GM21423 (cell line): ENCODE results near the gene JPT2.
"Not testable (repeated sequence)": the region's sequence is repeated elsewhere in the genome, so short reads cannot be mapped to it uniquely, and the experiment has no call there.

Source experiments
- ATAC-seq: cut with Tn5 transposase; IDR thresholded peaks from one replicate; pipeline ENCODE4 v1.9.1; 2021; ENCODE audit warnings: mild to moderate bottlenecking, moderate library complexity; ENCODE audit not compliant: unreplicated experiment

Gene JPT2

DNA sequence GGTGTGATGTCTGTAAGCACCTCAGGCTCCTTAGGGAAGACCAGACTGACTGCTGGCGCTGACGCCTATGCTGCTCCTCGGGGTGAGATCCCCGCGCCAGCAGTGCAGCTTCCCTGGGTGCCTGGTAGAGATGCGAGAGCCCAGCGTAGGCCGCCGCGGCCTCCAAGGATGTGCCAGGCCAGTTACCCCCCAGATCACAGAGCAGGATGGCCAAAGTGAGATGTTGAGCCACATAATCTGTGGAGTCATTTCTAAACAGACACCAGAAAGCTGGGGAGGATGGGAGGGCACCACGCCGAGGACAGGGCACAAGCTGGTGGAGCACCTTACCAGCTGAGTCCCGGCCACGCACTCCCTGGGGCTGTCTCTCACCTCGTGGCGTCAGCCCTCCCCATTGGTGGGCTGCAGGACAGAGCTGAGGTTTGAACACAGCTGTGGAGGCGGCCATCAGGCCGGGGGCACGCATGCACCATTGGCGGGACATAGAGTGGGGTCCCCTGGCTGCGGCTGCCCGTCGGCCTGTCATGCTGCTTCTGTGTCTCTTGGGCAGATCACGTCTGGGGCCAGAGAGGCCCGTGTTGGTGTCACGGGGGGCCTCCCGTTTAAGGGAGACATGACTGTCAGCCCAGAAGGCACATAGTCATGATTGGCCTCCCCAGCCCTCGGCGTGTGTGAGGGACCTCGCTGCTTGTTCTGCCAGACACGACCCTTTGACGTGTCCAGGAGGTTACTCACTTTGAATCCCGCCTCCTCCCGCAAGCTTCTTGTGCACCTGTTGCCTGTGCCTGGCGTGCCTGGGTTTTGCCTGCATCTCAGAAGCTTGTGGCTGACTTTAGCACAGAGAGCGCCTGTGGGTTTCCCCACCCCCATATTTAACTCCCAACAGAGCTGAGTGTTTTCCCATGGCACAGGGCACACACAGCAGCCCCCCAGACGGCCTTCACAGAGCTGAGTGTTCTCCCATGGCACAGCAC is 49.9 kb downstream of the JPT2 start:
- ATAC-seq: no peak

DNA sequence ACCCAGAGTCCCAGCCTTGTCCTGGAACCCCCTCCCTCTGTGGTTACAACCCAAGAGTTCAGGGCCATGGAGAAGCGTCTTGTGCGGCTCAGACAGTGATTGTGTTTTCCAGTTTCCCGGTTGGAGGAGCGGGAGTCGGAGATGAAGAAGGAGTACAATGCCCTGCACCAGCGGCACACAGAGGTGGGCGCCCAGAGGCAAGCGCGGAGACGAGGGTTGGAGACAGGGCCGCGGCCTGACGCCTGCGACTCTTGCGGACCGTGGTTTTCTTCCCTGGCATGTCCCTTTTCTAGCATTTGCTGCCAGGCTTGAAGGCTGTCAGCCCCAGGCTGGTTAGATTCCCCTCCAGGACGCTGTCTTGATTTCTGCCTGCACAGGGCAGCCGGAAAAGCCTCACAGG is 50.9 kb downstream of the JPT2 start:
- ATAC-seq: no peak

DNA sequence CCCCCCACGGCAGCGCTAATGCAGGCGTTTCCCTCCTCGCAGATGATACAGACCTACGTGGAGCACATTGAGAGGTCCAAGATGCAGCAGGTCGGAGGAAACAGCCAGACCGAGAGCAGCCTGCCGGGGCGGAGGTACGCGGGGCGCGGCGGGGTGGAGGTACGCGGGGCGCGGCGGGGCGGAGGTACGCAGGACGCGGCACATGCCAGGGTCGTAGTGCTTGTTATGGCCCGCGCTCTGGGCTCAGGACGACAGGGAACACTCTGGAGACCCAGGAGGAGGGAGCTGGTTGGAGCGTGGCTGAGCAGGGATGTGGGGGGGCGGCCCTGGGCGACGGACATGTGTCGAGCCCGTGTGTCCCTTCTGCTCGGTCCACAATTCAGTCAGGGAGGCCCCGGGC is 51.4 kb downstream of the JPT2 start:
- ATAC-seq: no peak

DNA sequence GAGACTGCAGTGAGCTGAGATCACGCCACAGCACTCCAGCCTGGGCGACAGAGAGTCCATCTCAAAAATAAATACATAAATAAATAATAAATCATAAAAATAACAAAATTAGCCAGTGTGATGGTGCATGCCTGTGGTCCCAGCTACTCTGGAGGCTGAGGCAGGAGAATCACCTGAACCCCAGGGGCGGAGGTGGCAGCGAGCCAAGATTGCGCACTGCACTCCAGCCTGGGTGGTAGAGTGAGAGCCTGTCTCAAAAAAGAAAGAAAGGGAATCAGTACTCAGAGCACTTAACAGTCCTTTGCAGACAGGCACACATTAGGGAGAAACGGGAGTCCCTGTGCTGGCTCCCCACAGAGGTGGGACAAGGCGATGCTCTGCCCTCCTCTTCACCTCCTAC is 53.0 kb downstream of the JPT2 start:
- no peak for ATAC-seq

DNA sequence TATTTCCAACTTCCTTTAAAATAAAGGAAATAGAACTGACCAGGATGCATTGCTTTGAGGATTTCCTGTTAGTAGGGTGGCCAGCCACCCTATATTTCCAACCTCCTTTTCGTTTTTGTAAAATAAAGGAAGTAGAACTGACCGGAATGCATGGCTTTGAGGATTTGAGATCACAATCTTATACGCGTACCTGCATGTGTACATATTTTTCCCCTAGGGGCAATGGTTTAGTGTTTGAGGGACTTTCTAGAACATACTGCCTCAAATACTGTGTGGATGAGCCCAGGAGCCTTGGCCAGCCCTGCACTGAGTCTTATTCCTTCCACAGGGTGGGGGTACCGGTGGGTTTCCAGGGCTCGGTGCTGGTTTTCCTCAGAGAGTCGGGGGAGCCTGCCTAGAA is 53.5 kb downstream of the JPT2 start:
- ATAC-seq: no peak

DNA sequence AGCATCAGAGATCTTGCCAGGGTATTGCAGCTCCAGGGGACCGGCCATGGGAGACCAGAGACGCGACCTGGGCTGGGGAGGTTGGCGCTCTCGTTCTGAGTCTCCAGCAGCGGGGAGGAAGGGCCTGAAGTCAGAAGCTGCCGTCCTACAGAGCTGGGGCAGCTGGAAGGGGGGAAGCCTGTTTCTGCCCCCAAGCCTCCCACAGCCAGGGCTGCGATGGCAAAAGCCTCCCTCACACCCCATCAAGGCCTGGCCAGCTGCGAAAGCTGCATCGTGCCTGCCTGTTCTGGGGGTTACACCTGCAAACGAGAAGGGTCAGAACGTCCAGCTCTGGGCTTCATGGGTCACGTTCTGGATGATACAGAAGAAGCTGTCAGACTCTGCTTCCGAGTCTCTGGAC is 54.0 kb downstream of the JPT2 start:
- ATAC-seq: no peak

DNA sequence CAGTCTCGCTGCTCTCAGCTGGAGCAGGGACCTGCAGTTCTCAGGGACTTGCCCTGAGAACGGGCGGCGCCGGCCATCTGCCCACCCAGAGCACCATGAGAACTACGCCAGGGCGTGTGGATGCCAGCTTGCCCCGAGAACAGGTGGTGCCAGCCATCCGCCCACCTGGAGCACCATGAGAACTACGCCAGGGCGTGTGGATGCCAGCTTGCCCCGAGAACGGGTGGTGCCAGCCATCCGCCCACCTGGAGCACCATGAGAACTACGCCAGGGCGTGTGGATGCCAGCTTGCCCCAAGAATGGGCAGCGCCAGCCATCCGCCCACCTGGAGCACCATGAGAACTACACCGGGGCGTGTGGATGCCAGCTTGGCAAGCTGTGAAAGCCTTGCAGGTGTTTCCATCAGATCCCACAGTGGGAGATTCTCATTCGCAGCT is 54.5 kb downstream of the JPT2 start:
- not testable (repeated sequence) for ATAC-seq

DNA sequence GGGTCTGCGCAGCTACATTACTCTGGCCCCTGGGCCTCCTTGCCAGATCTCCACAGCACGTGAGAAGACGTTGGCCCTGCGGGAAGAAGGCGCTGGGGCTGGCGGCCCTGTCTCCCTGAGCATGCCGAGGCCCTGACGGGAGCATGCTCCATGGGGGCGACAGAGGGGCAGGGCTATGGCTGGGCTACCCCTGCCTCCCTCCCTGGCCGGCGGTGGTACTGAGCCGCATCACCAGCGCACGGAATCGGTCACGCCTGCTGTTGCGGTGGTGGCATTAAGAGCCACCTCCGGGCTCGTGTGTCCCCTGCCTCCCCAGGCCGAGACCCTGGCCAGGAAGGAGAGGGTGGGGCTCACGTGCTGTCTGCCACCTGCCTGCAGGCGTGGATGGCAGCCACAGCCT is 56.0 kb downstream of the JPT2 start:
- ATAC-seq: no peak

DNA sequence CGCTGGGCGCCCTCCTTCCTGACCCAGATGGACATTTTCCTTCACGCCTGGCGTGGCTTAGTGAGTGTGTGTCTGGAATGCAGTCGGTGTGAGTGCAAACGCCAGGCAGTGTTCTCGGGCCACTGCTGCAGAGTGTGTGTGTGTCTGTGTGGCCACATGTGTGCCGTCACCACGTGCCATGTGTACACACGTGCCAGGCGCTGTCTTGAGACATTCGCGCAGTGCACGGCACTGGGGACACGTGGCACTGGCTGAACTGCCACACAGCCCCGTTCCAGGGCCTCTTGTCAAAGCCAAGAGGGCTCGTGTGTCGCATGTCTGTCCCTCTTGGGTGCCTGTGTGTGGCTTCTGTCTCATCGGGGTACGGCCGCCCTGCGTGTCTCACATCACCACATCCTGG is 56.7 kb downstream of the JPT2 start:
- no peak for ATAC-seq

DNA sequence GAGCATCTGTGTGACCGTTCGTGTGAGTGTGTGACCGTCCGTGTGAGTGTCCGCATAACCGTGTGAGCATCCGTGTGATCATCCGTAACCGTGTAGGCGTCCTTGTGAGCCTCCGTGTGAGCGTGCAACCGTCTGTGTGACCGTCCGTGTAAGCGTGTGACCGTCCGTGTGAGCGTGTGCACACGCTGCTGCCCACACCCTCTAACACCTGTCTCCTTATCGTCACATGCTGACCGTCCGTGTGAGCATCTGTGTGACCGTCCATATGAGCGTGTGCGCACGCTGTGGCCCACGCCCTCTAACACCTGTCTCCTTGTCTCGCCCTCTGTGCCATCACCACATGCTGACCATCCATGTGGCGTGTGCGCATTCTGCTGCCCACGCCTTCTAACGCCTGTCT is 62.2 kb downstream of the JPT2 start:
- no peak for ATAC-seq

DNA sequence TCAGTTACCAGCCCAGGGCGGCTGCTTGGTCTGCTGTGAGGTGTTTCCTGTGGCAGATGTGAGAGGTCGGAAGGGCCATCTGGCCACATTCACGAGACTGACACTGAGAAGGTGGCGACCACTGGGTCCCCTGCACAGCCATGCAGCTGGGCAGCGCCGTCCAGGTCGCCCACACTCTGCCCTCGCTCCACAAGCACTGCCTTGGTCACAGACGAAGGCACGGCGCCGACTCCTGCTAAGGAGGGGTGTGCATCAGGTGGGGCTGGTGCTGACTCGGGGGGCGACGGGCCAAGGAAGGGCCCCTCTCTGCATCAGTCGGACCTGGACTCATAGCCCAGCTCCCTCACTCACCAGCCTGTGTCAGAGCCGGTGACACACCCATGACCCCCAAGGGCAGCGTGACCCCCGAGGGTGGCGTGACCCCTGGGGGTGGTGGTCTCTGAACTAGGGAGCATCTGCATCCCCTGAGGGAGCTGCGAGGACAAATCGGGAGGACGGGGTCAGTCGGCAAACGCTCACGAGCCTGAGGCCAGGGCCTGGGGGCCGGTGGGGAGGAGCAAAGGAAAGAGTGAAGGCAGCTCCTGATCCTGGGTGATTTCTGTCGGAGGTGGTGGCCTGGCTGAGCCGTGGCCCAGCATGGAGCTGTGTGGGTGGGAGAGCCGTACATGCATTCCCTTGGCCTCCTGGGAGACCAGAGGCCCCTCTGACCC is 62.9 kb downstream of the JPT2 start:
- no peak for ATAC-seq

DNA sequence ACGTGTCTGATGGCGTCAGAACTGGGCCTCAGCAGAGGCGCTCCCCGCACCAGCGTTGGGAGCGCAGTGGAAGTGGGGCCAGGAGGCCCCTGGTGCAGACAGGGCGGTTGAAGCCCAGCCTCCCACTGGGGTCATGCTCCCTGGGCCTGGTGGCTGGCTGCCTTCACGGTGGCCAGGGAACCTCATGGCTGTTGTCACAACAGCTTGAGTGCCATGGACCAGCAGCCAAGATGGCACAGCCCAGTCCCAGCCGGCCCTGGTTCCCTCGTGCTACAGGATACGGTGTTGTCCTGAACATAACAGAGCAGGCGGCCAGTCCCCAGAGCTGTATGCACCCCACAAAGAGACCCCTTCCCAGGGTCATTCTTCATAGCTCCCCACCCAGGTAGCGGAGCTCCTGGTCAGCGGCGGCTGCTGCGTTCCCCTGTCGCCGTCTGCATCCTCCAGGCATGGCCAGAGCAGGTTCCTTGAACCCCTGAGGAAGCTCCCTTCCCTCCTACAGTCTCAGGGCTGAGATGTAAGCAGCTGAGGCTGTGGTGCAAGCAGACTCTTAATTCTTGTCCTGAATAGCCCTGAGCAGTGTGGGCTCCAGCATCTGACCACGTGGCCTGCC is 63.6 kb downstream of the JPT2 start:
- ATAC-seq: no peak

DNA sequence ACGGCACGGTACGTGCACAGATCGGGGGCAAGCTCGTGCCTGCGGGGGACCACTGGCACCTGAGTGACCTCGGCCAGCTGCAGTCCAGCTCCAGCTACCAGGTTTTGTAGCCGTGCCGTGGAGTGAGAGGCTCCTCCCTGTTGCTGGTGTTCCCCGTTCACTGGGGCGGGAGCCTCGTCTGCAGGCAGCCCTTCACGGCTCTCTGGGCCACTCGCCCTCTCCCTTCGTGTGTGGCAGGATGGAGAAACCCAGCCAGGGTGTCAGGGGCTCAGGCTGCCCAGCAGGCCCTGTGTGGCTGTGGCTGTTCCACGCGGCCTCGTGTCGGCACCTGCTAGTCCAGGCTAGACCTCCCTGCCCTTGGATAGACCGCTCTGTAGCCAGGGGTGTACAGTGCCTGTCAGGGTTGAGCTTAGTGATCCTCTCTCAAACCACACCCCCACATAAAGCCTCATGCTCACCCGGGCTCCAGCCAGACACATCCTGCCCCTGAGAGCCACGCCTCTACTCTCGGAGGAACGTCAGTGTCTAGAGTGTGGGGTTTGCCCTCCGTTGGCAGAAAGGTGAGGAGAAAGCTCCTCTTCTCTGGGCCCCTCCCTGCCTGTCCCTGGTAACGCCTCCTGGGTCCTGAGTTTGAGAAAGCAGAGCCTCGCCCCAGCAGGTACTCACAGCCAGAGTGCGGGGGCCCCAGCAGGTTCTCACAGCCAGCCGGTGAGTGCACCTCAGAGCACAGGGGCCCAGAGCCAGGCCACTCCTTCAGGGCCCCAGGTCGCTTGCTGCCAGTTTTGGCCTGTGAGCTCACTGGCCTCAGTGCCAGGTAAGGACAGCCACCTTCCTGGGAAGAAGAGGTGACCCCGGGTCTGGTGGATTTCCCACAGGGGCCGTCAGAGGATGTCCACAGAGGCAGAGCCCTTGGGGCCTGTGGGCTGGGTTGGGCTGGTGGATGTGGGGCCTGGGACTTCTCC is 65.6 kb downstream of the JPT2 start:
- no peak for ATAC-seq

DNA sequence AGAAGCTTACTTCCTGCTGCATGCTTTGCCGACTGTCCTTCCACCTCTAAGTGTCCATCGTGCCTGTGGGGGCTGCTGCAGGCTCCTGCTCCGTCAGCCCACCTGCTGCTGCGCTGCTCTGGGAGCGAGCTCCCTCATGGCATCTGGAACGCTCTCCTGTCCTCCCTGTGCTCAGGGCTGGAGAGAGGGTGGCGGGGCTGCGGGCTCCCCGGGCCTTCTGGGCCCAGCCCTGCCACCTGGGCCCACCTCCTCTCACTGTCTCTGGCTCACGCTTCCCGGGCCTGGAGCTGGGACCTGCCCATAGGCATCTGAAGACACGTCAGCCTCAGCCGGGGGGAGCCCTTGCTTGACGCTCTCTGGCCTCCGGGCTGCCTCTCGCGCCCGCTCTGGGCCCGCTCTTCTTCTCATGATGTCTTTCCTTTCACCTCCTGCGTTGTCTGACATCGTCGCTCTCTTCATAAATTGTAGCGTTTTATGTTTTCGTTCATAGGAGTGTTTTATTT is 66.3 kb downstream of the JPT2 start:
- ATAC-seq: no peak

DNA sequence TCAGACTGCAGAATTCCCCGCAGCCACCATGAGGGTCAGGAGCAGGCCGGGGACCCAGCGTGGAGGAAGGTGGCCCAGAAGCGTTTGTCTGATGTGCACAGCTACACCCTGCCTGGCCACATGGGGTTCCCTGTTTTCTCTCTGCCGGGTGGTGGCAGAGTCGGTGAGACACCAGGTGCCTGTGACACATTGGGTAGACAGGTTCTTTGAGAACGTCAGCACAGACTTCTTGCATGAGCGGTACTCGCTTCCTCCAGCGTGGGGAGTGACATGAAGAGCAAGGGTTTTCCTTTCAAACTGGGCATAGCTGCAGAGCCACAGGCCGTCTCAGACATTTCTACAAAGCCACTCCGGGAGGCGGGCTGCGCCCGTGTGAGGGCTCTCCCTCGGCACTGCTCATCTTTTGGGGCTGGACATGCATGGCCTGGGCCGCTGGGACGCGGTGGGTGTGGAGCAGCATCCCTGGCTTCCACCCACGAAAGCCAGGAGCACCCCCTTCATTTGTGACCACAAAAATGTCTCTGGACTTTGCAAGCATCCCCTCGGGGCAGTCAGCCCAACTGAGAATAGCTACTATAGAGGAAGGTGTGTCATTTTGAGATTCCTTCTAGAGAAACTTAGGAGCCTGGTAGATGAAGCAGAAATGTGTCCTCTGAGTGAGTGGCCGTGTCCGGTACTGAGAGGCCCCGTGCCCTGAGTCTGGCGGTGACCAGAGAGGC is 67.3 kb downstream of the JPT2 start:
- no peak for ATAC-seq

DNA sequence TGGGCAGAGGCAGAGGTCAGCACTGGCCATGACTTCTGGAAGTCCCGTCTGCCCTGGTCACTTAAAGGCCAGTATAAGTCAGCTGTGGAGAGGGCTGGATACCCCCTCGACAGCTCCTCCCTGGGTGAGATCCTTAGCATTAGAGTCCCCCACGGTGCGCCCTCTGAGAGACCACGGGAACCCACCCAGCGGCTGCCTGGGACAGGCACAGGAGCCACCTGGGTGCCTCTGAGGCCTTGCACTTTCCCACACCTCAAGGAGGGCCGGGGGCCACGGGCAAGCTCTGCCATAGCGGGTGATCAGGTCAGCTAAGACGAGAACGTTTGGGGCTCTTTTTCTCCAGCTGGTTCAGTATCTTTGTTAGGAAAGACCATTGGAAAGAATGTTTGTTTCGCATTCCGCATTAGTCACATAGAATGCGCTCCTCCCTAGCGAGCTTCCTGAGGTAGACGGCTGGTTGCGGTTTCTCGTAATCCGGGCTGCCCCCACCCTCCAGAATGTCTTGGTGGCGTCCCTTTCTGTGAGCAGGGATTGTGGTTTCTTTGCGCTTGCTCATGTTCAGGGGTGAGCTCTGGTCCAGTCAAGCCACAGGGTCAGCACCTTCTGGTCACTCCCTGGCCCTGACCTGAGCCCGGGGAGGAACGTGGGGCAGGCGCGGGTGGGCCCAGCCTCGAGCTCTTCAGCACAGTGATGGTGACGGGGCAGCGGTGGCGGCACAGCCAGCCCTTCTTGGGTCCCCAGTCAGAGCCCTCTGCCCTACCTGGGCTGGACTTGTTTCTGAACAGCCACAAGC is 68.0 kb downstream of the JPT2 start:
- no peak for ATAC-seq

DNA sequence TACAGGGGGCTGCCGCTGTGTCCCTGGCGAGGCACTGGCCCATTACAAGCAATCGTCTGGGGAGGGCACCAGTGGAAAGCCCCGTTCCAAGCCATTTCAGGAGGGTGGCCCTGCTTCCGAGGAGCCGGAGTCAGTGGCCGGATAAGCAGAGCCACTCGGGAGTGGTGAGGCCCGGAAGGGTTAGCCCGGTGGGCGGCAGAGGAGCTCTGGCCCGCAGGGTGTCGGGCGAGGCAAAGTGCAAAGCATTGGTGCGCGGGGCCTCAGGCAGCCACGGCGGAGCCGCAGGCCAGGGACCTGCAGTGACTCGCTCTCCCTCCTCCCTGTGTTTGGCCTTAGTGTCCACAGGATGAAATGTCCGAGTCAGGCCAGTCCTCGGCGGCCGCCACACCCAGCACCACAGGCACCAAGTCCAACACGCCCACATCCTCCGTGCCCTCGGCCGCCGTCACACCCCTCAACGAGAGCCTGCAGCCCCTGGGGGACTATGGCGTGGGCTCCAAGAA is 68.7 kb downstream of the JPT2 start:
- no peak for ATAC-seq

DNA sequence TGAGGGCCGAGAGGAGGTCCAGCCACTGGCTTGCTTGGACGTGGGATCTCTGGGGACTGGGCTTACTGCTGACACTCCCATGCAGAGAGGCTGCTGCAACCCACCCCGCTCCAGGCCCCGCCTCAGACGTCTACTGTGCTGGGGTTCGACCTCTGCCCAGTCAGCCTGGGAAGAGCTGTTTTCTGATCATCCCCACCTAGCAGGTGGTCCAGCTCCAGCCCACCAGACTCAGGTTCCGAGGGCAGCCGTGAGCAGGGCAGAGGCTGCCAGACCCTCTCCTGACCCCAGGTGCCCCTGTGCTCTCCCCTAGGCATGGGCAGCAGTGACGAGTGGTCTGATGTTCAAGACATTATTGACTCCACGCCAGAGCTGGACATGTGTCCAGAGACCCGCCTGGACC is 69.9 kb downstream of the JPT2 start:
- ATAC-seq: no peak
